HCT116 (cell line): ENCODE measurements around the gene EGF. TPM values are rescaled to one million over a fixed set of nuclear protein-coding genes. Genes with fewer than 3 reads are reported as not detected.

Source experiments
- ATAC-seq: fragments of 200-7000 bp; cut with Tn5 transposase; 2 replicates; pipeline ENCODE4 v1.9.1; 2020; ENCODE audit warnings: mild to moderate bottlenecking, moderate library complexity
- BruUV-seq: library from RNA; stranded (reverse); fragments of 400-500 nt; replicated peaks from 2 replicates; lab custom pipeline; 2021; lab: Mats Ljungman, UMichigan
- CTCF ChIA-PET: fragments of 300-600 bp; sonication (Branson Sonifier 250); formaldehyde crosslinking; loops from one replicate; lab custom pipeline; 2021; ENCODE audit warnings: antibody characterized with exemption; lab: Charles Lee
- POLR2A ChIA-PET: fragments of 300-600, 350-600 bp; sonication (Branson Sonifier 250); formaldehyde crosslinking; loops from one replicate; lab custom pipeline; 2021; ENCODE audit warnings: antibody characterized with exemption; lab: Charles Lee
- RAD21 ChIA-PET, 2 experiments: fragments of 300-600 bp; sonication (Branson Sonifier 250); formaldehyde crosslinking; loops; one replicate each; lab custom pipeline; 2023; ENCODE audit warnings: low total read pairs in 2 of 2; ENCODE audit not compliant: uncharacterized antibody in 2 of 2, unreplicated experiment in 2 of 2, low non-redundant PET in 1 of 2; lab: Charles Lee
- DNase-seq: peaks from one replicate; pipeline ENCODE4 v3.0.0-alpha.2; 2010; ENCODE audit warnings: low read depth, low spot score
- H2AFZ ChIP-seq: fragments of 200-600 bp; shearing (Covaris generic), sonication (generic); 2 replicates; pipeline ENCODE4 v1.6.1; 2017; ENCODE audit warnings: low read depth, mixed run types, mixed read lengths, antibody characterized with exemption, low read length; ENCODE audit not compliant: poor library complexity, severe bottlenecking
- H3K27ac ChIP-seq: 2 replicates; pipeline ENCODE4 v1.5.1; 2012; ENCODE audit warnings: low read depth, low read length
- H3K27me3 ChIP-seq: fragments of 200-600 bp; sonication (generic); 2 replicates; pipeline ENCODE4 v1.6.1; 2016; ENCODE audit warnings: mixed run types, low read length, mixed read lengths; ENCODE audit not compliant: insufficient read depth
- H3K36me3 ChIP-seq, 2 experiments: fragments of 200-500 bp in 1 of 2; fragments of 200-600 bp in 1 of 2; sonication (Bioruptor generic) in 1 of 2; sonication (generic) in 1 of 2; 2 replicates each; pipeline versions ENCODE4 v1.5.1 to v1.6.1; 2014 to 2016; ENCODE audit warnings: low read length in 2 of 2, inconsistent platforms in 1 of 2, mixed read lengths in 1 of 2, mixed run types in 1 of 2; ENCODE audit not compliant: insufficient read depth in 2 of 2, control insufficient read depth in 1 of 2
- H3K4me1 ChIP-seq, 2 experiments: fragments of 200-600 bp in 1 of 2; sonication (generic) in 1 of 2; 2 replicates each; pipeline versions ENCODE4 v1.5.1 to v1.6.1; 2012 to 2017; ENCODE audit warnings: low read length in 2 of 2, inconsistent platforms in 1 of 2, mild to moderate bottlenecking in 1 of 2, mixed read lengths in 1 of 2, mixed run types in 1 of 2, moderate library complexity in 1 of 2; ENCODE audit not compliant: insufficient read depth in 2 of 2, control insufficient read depth in 1 of 2
- H3K4me2 ChIP-seq: fragments of 200-600 bp; sonication (generic); 2 replicates; pipeline ENCODE4 v1.6.1; 2017; ENCODE audit warnings: mixed run types, low read length, mixed read lengths
- H3K4me3 ChIP-seq, 2 experiments: fragments of 200-600 bp in 1 of 2; sonication (generic) in 1 of 2; replicated peaks in 1 of 2; 2 replicates each; pipeline ENCODE4 v1.5.1; 2011 to 2016; ENCODE audit warnings: low read length in 2 of 2, control low read depth in 1 of 2, low read depth in 1 of 2, mild to moderate bottlenecking in 1 of 2, mixed read lengths in 1 of 2, mixed run types in 1 of 2
- H3K79me2 ChIP-seq: fragments of 200-600 bp; sonication (generic); 2 replicates; pipeline ENCODE4 v1.6.1; 2017; ENCODE audit warnings: mild to moderate bottlenecking, mixed run types, low read length, moderate library complexity, mixed read lengths; ENCODE audit not compliant: insufficient read depth
- H3K9ac ChIP-seq: fragments of 200-600 bp; sonication (generic); 2 replicates; pipeline ENCODE4 v1.6.1; 2016; ENCODE audit warnings: low read length, mixed read lengths
- H3K9me2 ChIP-seq: fragments of 200-600 bp; sonication (generic), shearing (Covaris generic); 2 replicates; pipeline ENCODE4 v1.6.1; 2017; ENCODE audit warnings: mixed run types, mild to moderate bottlenecking, moderate library complexity; ENCODE audit not compliant: insufficient read depth
- H3K9me3 ChIP-seq, 2 experiments: fragments of 200-500 bp in 1 of 2; fragments of 200-600 bp in 1 of 2; sonication (Bioruptor generic) in 1 of 2; sonication (generic) in 1 of 2; 2 replicates each; pipeline ENCODE4 v1.6.1; 2014 to 2017; ENCODE audit warnings: low read length in 2 of 2, mixed read lengths in 2 of 2, inconsistent platforms in 1 of 2, low read depth in 1 of 2, mild to moderate bottlenecking in 1 of 2, mixed run types in 1 of 2, moderate library complexity in 1 of 2; ENCODE audit not compliant: control insufficient read depth in 1 of 2, insufficient read depth in 1 of 2
- H4K20me1 ChIP-seq: fragments of 200-600 bp; sonication (generic), shearing (Covaris generic); 2 replicates; pipeline ENCODE4 v1.6.1; 2017; ENCODE audit warnings: mixed run types, mild to moderate bottlenecking, moderate library complexity; ENCODE audit not compliant: insufficient read depth
- CEBPB ChIP-seq: IDR thresholded peaks from 2 replicates; pipeline ENCODE4 v1.6.1; 2012; ENCODE audit warnings: low read depth
- FOSL1 ChIP-seq: IDR thresholded peaks from 2 replicates; pipeline ENCODE4 v1.6.1; 2012; ENCODE audit warnings: low read depth
- JUND ChIP-seq: IDR thresholded peaks from 2 replicates; pipeline ENCODE4 v1.6.1; 2012
- POLR2AphosphoS5 ChIP-seq: IDR thresholded peaks from 2 replicates; pipeline ENCODE4 v1.6.1; 2011; ENCODE audit warnings: mild to moderate bottlenecking, low read depth, low read length, moderate library complexity
- RAD21 ChIP-seq: IDR thresholded peaks from 2 replicates; pipeline ENCODE4 v1.6.1; 2012; ENCODE audit warnings: low read depth, mild to moderate bottlenecking
- SRF ChIP-seq: IDR thresholded peaks from 2 replicates; pipeline ENCODE4 v1.6.1; 2012; ENCODE audit warnings: low read depth
- TCF7L2 ChIP-seq: IDR thresholded peaks from 2 replicates; pipeline ENCODE4 v1.7.0; 2011; ENCODE audit warnings: borderline replicate concordance, inconsistent platforms; ENCODE audit not compliant: insufficient read depth, insufficient read length; ENCODE audit errors: extremely low read depth
- YY1 ChIP-seq: IDR thresholded peaks from 2 replicates; pipeline ENCODE4 v1.6.1; 2011; ENCODE audit warnings: low read length, low read depth, moderate library complexity, mild to moderate bottlenecking; ENCODE audit not compliant: insufficient replicate concordance; ENCODE audit errors: extremely low read depth
- intact Hi-C: fragments of 100-400 bp; cut with micrococcal nuclease; formaldehyde crosslinking; loops from 2 replicates; pipeline ENCODE4 v1.10.0; 2022
- total RNA-seq: library from RNA; stranded (reverse); gene quantifications from one replicate; pipeline ENCODE4 v1.2.1, GENCODE V29; 2021; ENCODE audit not compliant: unreplicated experiment
- TF ChIP-seq, protein P1 (sequence below): IDR thresholded peaks from 2 replicates; pipeline ENCODE4 v1.6.1; 2012

The EGF gene
- total RNA-seq, 1 experiment from 2014 or later: 0.57 TPM

DNA sequence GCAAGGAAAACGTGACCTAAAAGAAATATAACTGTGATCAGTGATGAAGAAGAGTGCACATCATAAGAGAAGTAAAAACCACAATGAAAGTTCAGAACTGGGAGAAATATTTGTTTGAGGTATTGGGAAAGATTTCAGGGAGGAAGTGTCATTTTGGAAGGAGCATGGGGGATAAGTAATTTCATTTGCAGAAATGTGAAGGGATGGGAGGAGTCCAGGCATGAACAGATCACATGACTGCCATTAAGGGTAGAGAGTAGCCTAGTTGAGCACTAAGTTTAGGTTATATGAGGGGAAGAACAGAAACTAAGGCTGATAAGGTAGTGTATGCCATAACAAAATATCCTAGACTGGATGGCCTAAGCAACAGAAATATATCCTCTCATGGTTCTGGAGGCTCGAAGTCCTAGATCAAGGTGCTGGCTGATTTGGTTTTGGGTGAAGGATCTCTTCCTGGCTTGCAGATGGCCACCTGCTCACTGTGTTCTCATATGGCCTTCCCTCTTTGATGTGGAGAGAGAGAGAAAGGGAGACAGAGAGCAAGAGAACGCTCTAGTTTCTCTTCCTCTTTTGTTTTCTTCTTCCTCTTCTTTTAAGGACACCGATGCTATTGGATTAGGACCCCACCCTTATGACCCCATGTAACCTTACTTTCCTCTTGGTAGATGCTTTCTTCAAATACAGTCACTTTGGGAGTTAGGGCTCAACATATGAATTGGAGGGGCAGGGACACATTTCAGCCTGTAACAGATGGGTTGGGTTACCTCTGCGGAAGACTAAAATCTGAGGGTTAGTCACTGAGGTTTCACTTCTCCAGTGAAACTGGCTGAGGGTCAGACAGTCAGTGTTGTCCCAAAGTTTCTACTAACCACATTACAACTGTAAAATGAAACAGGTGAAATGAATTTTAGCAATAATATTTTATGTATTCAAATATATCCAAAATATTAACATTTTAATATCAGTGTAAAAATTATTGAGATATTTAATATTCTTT is 77.9 kb downstream of the EGF start:
- CTCF ChIA-PET: interaction anchor here (1.0 to 1.7 kb wide), 2 partner anchors 12 to 13 kb away, joined by 3 to 4 read pairs; no protein-coding TSS in a partner anchor
- H3K27ac ChIP-seq: no peak overlapping the region
- no peak for TF ChIP-seq RAD21
- TF ChIP-seq, protein P1, sequence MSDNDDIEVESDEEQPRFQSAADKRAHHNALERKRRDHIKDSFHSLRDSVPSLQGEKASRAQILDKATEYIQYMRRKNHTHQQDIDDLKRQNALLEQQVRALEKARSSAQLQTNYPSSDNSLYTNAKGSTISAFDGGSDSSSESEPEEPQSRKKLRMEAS: no peak
- TF ChIP-seq FOSL1: no peak
- no peak for TF ChIP-seq SRF
- no peak for TF ChIP-seq YY1
- TF ChIP-seq CEBPB: no peak
- TF ChIP-seq TCF7L2: no peak
- no peak for TF ChIP-seq JUND
- TF ChIP-seq POLR2AphosphoS5: no peak
- H3K4me3 ChIP-seq: no peak overlapping the region
- no peaks in the 10 kb centered on the region for H3K27me3 ChIP-seq
- no peak for ATAC-seq
- no peaks in the 10 kb centered on the region for H3K79me2 ChIP-seq
- no peak overlapping the region for H3K9ac ChIP-seq
- DNase-seq: no peak
- H3K9me2 ChIP-seq: 0 out of 2 replicates have a peak, but pooled peaks cover 2% of the 10 kb centered on the region
- H2AFZ ChIP-seq: peak overlapping the region; percentile 86
- no TSS peak for BruUV-seq
- H3K9me3 ChIP-seq: no peaks in the 10 kb centered on the region
- H4K20me1 ChIP-seq: no peaks in the 10 kb centered on the region
- H3K36me3 ChIP-seq: no peaks in the 10 kb centered on the region
- H3K4me2 ChIP-seq: no peak overlapping the region
- intact Hi-C loops: loop anchor here (10.0 kb wide), 2 partner anchors 1294 to 1944 kb away; no protein-coding TSS in a partner anchor
- POLR2A ChIA-PET: no interaction called here
- RAD21 ChIA-PET: no interaction called here
- peaks cover 0 to 11% of the 10 kb centered on the region in 2 experiments; a peak in 2 of 4 replicates for H3K4me1 ChIP-seq
